Measurements from ENCODE around the gene DUSP2.

Gene DUSP2

DNA sequence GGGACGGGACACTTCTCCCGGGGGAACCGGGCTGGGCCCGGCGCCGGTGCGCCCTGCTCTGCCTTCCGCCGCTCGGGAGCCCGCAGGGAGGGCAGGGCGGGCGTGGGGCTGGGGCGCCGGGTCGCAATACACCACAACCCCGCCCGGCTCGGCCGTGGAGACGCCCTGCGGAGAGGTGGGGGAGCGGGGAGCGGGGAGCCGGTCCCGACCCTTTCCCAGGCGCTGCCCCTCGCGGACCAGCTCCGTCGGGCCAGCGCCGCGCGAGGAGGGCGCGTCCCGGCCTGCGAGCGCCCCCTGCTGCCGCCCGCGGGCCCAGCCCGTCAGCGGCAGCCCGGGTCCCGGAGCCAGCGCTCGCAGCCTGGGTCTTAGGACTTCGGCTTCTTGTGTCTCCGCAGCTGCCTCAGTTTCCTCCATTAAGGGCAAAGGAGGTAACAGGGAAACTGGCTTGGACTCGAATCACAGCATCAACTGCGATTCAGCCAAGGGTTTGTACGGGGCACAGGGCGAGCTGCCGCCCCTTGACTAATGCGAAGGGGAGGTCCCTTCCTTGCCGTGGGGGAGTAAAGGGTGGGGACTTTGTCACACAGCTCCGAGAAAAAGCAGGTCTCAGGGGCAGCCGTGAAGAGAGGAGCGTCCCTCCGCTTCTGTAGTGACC lies 28.2 kb downstream of the DUSP2 start:
- H3K27ac ChIP-seq: peak overlapping the region; percentile 25; the same call in 1 of the 2 replicates
- TF ChIP-seq, protein P1, sequence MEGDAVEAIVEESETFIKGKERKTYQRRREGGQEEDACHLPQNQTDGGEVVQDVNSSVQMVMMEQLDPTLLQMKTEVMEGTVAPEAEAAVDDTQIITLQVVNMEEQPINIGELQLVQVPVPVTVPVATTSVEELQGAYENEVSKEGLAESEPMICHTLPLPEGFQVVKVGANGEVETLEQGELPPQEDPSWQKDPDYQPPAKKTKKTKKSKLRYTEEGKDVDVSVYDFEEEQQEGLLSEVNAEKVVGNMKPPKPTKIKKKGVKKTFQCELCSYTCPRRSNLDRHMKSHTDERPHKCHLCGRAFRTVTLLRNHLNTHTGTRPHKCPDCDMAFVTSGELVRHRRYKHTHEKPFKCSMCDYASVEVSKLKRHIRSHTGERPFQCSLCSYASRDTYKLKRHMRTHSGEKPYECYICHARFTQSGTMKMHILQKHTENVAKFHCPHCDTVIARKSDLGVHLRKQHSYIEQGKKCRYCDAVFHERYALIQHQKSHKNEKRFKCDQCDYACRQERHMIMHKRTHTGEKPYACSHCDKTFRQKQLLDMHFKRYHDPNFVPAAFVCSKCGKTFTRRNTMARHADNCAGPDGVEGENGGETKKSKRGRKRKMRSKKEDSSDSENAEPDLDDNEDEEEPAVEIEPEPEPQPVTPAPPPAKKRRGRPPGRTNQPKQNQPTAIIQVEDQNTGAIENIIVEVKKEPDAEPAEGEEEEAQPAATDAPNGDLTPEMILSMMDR (conservative IDR thresholded peaks at IDR 0.05; ENCODE audit: low read depth): peak; percentile 95
- ChIA-PET CTCF (interaction anchor here (0.6 to 3.6 kb wide), 19 partner anchors 9 to 124 kb away, joined by 3 to 27 read pairs (median 4); partner anchors contain the start of gene ASTL), POLR2A (ENCODE audit: low non-redundant PET) (interaction anchor here (0.6 kb wide), 1 partner anchor 36 kb away, joined by 4 read pairs; no protein-coding TSS in a partner anchor)
- DNase-seq (ENCODE audit: low spot score): peak; percentile 80

DNA sequence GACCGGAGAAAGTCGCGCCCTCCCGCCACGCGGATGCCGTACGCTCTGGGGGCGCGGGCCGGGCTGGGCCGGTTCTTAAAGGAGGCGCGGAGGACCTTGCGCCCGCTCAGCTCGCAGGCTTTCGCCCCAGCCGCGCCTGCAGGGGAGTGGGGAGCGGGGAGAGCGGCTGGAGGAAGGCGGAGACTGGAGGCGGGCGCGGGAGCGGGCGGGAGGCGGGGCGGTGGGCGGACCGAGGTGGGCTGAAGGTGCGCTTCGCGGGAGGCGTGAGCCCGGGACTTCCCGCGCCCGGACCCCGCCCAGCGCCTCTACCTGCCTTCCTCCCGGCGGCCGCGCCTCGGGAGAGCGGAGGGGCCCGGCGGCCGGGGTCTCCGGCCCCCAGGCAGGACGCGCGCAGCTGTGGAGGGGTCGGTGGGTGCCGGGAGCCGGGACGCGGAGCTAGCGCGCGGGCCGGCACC lies 28.8 kb downstream of the DUSP2 start, which contains the start of gene ADRA2B:
ADRA2B (minus strand) TSS at position 148 of the 455 bp plus-strand sequence. CDS start 422 bp downstream, outside the sequence.
- POLR2A ChIA-PET (ENCODE audit: low non-redundant PET): no interaction called here
- TF ChIP-seq, protein P1 (conservative IDR thresholded peaks at IDR 0.05; ENCODE audit: low read depth): no peak
- peak within 1 kb of the TSS; percentile 25; the same call in 1 of the 2 replicates for H3K27ac ChIP-seq
- peak; percentile 74 for DNase-seq (ENCODE audit: low spot score)
- CTCF ChIA-PET: interaction anchor here (0.6 to 3.6 kb wide), 16 partner anchors 9 to 124 kb away, joined by 3 to 27 read pairs (median 4); partner anchors contain the start of gene ASTL

DNA sequence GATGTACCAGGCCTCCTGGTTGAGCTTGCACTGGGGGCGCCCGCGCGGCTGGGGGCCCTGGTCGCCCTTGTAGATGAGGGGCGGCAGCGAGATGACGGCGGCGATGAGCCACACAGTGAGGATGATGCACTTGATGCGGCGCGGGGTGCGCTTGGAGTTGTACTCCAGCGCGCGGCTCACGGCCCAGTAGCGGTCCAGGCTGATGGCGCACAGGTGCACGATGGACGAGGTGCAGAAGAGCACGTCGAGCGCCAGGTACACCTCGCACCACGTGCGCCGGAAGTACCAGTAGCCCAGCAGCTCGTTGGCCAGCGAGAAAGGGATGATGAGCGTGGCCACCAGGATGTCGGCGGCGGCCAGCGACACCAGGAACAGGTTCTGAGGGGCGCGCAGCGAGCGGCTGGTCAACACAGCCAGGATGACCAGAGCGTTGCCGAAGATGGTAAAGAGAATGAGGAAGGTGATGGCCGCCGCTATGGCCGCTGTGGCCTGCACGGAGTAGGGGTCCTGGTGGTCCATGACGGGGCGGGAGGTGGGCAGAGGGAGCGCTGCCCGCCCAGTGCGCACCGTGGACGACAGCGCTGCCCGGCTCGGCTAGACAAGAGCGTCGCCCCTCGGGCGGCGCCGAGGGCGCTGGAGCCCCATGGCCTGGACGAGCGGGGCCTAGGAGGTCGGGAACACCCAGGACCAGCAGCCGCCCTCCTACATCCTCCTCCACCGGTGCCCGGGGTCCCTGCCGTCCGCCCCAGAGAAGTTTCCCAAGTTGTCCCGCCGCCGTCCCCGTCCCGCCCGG lies 29.4 kb downstream of the DUSP2 start:
- H3K27ac ChIP-seq: no peak overlapping the region
- TF ChIP-seq, protein P1 (conservative IDR thresholded peaks at IDR 0.05; ENCODE audit: low read depth): no peak
- no peak for DNase-seq (ENCODE audit: low spot score)
- ChIA-PET POLR2A (ENCODE audit: low non-redundant PET) (no interaction called here), CTCF (interaction anchor here (0.7 to 3.6 kb wide), 4 partner anchors 23 to 758 kb away, joined by 3 to 27 read pairs (median 6); partner anchors contain the start of gene ASTL)

DNA sequence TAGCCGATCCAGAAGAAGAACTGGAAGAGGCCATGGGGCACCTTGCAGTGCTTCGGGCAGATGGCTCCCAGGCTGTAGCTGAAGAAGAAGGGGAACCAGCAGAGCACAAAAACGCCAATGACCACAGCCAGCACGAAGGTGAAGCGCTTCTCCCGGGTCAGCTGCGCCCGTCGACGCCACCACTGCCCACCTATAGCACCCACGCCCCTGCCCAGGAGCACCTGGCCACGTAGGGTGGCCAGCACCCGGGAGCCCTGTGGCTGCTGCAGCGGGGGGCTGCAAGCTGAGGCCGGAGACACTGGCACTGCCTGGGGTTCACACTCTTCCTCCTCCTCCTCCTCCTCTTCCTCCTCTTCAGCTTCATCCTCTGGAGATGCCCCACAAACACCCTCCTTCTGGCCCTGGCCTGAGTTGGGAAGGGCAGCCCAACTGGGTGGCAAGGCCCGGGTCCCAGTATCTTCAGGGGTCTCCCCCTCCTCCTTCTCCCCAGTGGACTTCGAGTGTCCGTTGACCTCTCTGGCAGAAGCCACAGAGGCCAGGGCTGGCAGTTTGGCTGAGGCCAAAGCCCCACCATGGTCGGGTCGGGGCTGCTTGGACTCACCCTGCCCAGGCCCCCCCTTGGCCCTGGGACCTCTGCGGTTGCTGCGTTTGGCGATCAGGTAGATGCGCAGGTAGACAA lies 30.2 kb downstream of the DUSP2 start:
- H3K27ac ChIP-seq: no peak overlapping the region
- TF ChIP-seq, protein P1 (conservative IDR thresholded peaks at IDR 0.05; ENCODE audit: low read depth): no peak
- ChIA-PET POLR2A (ENCODE audit: low non-redundant PET) (no interaction called here), CTCF (interaction anchor here (0.7 kb wide), 1 partner anchor 757 kb away, joined by 3 read pairs; no protein-coding TSS in a partner anchor)
- no peak for DNase-seq (ENCODE audit: low spot score)

GRCh38 chr2:96114546-96114902 lies 30.7 kb downstream of the DUSP2 start:
- TF ChIP-seq, protein P1 (conservative IDR thresholded peaks at IDR 0.05; ENCODE audit: low read depth): no peak
- no peak overlapping the region for H3K27ac ChIP-seq
- no peak for DNase-seq (ENCODE audit: low spot score)
- ChIA-PET CTCF (no interaction called here), POLR2A (ENCODE audit: low non-redundant PET) (no interaction called here)

DNA sequence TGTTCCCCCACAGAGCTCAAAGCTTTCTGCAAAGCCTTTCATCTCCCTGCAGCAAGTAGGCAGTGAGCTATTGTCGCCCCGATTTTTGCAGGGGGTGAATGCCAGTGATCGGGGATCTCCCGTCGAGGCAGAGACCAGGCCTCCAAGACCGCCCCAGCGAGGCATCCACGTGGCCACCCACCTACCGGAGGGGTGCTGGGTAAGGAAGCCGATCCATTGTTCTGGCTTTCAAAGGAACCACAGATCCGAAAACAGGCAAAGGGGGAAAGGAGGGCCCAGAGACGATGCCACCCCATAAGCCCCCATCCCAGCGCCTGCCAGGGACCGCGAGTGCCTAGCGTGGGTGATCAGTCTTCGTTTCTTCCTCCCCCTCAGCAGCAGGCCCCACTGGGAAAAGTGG lies 31.3 kb downstream of the DUSP2 start:
- DNase-seq (ENCODE audit: low spot score): no peak
- POLR2A ChIA-PET (ENCODE audit: low non-redundant PET): no interaction called here
- CTCF ChIA-PET: interaction anchor here (1.5 kb wide), 1 partner anchor 121 kb away, joined by 3 read pairs; no protein-coding TSS in a partner anchor
- H3K27ac ChIP-seq: no peak overlapping the region
- TF ChIP-seq, protein P1 (conservative IDR thresholded peaks at IDR 0.05; ENCODE audit: low read depth): no peak
